Head of caudate nucleus (tissue), 42 donors: Measurements from ENCODE around the gene TGM2.

Experiments
- DNase-seq, 42 donors: peaks; one replicate each; pipeline versions ENCODE4 v3.0.0 to v3.0.0-alpha.2; 2020 to 2021; ENCODE audit warnings: mixed read lengths in 7 of 42
- intact Hi-C: fragments of 100-400 bp; cut with DNase I; formaldehyde crosslinking; loops from one replicate; pipeline ENCODE4 v1.15.0; 2022

The TGM2 gene

DNA sequence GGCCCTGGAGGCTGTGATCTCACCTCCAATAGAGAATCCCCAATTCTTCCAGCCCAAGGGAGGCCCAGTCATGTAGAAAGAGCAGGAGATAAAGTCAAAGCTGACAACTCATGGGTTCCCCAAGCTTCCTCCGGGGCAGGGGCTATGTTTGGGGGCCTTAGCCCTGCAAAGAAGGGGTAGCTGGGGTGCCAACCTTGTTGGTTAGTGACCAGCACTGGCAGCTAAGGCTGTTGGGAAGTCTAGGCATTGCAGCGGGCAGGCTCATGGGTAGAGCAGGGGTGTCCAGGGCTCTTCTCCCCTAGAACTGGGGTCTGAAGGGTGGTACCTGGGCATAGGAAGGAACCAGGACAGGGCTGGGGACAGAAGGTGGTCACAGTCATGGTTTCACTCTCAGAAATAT lies 36.4 kb downstream of the TGM2 start:
- intact Hi-C loops: no loop called here
- DNase-seq: peak in 1 of 42 donors; percentile 8

DNA sequence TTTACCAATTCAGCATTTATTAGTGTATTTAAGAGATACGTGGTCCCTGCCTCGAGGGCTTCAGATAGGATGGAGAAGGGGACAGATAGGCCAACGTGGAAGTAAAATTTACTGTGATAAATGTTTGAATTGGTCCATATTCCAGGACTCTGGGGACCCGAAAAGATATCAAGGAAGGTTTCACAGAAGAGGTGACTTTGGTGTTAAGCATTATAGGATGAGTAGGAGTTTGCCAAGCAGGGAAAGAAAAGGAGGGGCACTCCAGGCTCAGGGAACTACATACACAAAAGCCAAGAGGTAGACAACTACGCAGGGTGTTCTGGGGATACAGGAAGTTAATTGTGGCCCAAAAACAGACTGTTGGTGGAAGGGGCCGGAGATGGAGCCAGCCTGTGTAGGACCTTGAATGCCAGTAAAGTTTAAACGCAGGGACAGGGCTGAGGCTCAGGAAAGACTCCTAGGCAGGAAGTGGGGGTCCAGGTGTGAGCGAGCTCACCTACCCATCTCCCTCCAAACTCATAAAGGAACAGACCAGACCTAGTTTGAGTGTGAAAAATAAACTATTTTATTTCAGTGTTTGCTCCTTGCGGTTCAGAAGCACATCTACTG lies 37.0 kb downstream of the TGM2 start:
- DNase-seq: no peak
- intact Hi-C loops: no loop called here

DNA sequence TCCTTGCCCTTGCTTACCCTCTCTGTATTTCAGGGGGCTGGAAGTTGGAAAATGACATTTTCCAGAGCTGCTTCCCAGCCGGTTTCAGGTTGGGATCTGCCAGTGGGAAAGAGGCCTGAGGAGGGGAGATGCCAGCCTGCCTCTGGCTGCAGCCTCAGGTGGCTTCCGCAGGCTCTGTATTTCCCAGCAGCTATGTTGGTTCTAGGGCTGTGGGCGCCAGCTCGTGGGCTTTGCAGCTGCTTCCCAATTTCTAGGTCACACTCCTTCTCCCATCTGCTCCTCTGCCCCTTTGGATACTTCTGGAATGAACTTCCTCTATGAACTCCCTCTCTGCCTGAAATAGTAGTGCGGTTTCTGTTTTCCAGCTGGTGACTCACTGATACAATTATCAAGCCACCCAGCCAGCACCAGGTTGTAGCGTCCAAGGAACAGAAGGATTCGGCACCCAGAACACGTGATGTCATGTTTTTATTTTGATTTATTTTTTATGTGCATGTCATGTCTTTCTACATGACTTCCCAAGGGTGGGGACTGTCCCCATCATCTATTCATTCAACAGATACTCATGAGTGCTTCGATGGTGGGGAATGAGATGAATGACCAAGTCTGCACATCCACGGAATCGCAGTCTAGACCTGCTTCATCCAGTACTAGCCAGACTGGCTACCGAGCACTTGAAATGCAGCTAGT lies 38.0 kb downstream of the TGM2 start:
- intact Hi-C loops: no loop called here
- DNase-seq: peak in 2 of 42 donors; percentile 5 to 21

DNA sequence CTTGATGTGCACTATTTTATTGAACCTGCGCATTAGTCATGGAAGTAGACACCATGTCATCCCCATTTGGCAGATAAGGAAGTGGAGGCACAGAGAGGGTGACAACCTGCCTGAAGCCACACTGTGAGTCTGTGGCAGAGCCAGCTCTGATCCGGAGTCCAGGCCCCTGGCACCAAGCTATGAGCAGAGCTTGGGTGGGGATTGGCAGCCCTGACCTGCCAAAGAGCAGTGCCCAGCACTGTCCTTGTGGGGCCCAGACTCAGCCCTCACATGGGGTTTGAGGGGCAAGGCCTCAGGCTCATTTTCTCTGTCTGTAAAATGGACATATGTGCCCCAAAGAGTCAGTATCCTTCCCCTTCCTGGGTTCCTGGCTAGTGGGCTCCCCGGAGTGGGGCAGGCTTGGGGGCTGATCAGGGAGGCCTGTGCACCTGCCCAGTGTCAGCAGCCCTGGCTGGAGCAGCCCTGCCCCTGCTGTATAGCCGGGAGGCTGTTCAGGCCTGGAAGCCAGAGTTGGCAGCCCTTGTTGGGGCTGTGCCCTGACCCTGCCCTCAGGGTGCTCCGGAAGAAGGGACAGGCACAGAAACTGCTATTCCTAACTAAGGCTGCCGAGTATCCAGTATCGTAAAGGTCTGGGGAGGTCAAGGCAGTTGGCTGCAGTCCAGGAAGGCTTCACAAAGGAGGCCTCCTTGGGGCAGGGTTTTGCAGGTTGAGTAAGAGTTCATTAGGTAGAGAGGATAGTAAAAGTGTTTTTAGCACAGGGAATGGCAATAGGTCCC lies 38.7 kb downstream of the TGM2 start:
- DNase-seq: peak in 2 of 42 donors; percentile 4 to 12

DNA sequence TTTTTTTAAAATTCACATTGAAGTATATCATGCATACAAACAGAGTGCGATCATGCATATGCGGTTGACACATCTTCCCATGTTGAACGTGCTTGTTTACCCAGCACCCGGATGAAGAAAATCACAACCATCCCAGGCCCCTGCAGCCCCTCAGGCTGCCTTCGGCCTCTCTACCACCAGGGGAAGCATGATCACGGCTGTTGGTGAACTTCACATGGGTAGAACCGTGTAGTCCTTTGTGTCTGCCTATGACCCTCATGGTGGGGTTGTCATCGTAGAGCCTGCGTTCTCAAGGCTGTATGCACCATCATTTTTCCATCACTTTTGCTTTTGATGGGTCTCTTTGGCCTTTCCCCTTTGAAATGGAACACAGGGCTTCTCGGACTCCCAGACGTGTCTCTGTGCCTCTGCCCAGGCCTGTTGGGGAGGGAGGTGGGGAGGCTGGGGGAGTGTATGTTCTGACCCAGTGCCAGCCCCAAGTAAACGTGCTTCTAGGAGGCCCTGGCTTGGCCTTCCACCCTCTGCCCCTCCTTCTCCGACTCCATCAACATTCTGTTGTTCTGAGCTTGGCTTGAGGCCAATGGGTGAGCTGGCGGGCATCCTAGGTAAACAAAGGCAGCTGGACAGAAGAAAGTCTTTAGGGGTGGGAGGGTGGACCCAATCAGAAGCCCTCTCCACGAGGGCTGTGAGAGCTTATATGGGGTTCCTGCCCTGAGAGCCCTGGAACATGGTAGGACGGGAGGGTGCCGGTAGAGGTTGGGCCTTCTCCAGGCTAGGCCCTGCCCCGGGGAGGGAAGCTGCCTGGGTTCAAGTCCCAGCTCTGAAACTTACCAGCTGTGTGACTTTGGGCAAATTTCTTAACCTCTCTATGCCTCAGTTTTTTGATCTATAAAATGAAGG lies 39.7 kb downstream of the TGM2 start:
- DNase-seq: peak in 9 of 42 donors; percentile 9 to 35 (median 19)
- intact Hi-C loops: no loop called here

More for the DNA sequence above, 38.7 kb downstream of the TGM2 start:
- intact Hi-C loops: no loop called here

DNA sequence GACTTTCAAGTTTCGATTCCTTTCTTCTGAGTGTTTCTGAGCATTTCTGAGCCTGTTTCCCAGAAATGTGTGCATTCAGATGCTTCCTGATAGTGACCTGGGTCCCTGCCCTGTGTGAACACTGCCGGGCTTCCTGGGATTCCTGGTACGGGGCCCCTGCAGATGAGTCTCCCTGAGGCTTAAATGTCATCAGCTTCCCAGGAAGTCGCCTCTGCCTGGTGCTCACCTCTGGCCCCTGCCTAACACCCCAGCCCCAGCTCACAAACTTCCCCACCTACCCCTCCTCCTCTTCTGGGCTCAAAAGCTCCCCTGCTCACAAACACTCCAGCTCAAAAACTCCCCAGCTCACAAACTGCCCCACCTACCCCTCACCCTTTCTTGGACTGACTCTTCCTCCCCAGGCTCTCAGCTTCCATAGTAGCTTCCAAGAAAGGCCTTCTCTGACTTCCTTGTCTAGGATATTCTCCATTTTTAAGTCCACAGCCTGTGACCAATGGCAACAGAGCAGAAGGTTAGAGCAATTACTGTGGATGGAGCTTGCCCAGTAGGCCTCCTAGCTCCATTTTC lies 42.0 kb downstream of the TGM2 start:
- intact Hi-C loops: no loop called here
- peak in 5 of 42 donors; percentile 12 to 36 (median 21) for DNase-seq

DNA sequence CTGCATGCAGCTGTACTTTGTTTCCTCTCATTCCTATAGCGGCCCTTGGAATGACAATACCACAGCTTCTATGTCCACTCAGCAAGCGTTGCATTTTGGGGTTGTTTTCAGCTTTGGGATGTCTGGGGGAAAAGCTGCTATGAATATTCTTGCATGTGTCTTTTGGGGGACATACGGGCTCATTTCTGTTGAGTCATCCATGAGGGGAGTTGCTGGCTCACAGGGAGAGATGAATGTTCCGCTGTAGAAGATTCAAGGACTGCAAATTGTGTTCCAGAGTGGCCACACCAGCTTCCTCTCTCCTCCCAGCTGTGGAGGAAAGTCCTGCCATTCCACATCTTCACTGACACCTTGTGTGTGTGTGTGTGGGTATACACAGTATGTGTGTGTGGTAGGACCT lies 43.3 kb downstream of the TGM2 start:
- peak in 1 of 42 donors; percentile 1 for DNase-seq
- intact Hi-C loops: no loop called here

DNA sequence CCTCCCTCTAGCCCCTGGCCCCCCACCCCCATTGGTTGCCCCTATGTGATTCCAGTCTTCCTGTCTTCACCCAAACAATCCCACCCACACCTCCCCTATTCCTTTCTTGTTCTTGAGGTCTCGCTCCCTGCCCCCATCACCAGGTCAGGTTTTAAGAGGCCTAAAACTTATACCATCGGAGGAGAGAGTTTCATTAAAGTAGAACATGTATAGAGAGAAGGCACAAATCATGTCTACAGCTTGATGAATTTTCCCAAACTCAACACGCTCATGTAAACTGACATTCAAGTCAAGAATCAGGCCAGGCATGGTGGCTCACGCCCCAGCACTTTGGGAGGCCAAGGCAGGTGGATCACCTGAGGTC lies 44.5 kb downstream of the TGM2 start:
- intact Hi-C loops: no loop called here
- peak in 2 of 42 donors; percentile 0 to 12 for DNase-seq

DNA sequence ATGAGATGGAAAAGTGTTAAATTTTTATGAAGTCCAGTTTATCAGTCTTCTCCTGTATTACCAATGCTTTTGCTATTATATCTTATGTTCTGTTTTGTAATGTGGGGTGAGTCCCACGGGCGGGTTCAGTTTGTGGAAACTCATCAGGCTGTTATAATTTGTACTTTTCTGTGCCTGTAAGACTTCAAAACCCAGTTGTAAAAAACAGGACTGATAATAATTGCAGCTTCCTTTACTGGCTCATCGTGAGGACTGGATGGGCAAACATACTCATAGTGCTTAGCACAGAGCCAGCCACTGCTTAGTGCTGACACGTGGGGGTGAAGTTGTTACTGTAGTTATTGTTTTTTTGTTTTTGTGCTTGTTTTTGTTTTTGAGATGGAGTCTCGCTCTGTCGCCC lies 45.6 kb downstream of the TGM2 start:
- intact Hi-C loops: no loop called here
- DNase-seq: peak in 3 of 42 donors; percentile 1 to 15 (median 8)

DNA sequence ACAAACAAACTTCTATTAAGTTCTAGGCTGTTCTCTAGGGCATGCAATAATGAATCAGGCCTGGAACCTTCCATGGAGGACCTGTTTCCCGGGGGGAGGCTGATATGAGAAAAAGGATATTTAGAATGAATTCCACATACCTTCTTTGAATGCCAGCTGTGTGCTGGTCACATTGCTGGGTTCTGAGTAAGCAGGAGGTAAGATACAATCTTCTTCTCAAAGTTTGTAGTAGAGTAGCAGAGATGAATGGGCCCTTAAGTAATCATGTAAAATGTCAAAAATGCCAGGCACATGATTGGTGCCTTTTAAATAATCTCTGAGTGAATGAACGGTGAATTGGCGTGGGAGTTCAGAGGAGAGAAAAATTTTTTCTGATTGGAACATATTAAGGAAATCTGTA lies 47.4 kb downstream of the TGM2 start:
- intact Hi-C loops: no loop called here
- peak in 2 of 42 donors; percentile 2 to 7 for DNase-seq

DNA sequence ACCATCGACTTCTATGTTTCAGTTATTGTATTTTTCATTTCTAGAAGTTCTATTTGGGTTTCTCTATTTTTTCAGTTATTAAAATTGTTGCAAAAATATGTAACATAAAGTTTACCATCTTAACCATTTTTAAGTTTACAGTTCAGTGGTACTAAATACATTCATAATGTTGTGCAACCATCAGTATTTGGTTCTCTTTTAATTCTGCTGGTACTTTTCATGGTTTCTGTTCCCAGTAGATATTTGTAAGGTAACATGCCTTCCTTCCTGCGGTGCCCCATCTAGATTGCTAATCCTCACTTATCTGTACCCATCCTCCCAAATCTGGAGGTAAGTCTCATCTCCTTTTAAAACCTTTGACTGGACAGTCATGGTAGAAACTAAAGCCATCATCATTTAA lies 47.9 kb downstream of the TGM2 start:
- intact Hi-C loops: no loop called here
- no peak for DNase-seq

DNA sequence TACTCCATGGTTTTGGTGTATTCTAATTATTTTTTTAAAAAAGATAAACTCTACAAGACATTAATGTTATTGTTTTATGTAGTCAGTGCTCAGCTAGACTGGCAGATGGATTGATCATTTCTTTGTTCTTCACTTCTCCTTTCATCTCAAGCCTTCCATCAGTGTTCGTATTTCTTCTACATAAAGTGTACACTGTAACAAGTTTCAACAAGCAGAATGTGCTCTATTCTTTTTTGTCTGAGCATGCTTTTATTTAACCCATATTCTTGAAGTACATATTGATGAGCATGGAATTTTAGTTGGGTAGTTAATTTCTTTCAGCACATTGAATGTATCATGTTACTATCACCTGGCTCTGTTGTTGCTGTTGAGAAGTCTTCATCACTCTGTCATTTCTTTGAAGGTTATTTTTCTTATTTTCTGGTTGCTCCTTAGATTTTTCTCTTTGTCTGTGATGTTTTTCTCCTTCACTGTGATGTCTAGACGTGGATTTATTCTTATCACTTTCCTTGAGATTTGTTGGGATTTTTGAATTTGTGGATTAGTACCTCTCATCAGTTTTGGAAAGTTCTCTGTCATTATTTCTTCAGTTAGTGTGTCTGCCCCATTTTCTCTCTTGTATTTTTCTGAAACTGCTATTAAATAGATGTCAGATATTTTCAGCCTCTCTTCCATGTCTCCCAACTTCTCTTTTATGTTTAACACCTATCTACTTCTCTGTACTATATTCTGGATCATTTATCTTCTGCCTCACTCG lies 48.5 kb downstream of the TGM2 start:
- intact Hi-C loops: no loop called here
- no peak for DNase-seq

DNA sequence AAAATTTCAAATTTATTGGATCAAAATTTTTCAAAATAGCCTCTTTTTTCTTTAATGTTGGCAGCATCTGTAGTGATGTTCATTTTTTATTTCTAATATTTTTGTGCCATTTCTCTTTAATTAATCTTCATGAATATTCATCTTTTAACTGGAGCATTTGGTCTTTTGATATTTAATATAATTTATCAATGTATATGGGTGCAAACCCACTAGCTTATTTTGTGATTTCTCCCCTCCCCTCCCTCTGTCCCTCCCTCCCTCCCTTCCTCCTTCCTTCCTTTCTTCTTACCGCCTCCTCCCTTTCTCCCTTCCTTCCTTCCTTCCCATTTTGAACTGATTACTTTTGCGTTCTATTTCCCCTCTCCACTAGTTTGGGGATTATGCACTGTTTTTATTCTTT lies 49.2 kb downstream of the TGM2 start:
- intact Hi-C loops: no loop called here
- DNase-seq: no peak

DNA sequence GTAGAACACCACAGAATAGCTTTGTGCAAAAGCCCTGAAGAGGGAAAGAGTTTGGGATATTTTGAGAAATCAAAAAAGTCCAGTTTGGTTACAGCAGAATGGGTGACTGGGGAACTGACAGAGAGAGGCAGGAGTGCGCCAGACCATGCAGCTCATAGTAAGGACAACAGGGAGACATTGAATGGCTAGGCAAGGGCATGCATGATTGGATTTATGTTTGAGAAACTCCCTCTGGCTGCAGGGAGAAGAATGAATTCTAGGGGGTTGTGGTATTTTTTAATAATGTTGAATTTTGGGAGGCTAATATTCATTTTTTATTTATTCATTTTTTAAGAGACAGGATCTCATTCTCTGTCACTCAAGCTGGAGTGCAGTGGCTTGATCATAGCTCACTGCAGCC lies 49.9 kb downstream of the TGM2 start:
- intact Hi-C loops: no loop called here

DNA sequence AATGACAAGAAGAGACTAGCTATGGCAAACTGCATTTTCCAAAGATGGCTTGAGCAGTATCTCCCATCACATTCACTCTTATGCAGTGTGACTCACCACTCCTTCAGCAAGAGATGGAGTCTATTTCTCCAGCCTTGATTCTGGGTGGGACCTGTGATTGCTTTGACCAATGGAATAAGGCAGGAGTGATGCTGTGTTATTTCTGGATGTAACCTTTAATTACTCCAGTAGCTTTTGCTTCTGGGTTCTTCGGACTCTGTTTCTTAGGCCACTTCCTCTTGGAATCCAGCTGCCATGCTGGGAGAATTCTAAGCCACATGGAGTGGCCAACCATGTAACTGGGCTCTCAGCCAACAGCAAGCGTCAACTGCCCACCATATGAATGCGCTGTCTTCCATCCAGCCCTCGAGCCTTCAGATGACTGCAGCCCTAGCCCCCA lies 50.7 kb downstream of the TGM2 start:
- DNase-seq: peak in 2 of 42 donors; percentile 6 to 20
- intact Hi-C loops: no loop called here

More for the DNA sequence above, 49.9 kb downstream of the TGM2 start:
- DNase-seq: peak in 3 of 42 donors; percentile 2 to 23 (median 8)

DNA sequence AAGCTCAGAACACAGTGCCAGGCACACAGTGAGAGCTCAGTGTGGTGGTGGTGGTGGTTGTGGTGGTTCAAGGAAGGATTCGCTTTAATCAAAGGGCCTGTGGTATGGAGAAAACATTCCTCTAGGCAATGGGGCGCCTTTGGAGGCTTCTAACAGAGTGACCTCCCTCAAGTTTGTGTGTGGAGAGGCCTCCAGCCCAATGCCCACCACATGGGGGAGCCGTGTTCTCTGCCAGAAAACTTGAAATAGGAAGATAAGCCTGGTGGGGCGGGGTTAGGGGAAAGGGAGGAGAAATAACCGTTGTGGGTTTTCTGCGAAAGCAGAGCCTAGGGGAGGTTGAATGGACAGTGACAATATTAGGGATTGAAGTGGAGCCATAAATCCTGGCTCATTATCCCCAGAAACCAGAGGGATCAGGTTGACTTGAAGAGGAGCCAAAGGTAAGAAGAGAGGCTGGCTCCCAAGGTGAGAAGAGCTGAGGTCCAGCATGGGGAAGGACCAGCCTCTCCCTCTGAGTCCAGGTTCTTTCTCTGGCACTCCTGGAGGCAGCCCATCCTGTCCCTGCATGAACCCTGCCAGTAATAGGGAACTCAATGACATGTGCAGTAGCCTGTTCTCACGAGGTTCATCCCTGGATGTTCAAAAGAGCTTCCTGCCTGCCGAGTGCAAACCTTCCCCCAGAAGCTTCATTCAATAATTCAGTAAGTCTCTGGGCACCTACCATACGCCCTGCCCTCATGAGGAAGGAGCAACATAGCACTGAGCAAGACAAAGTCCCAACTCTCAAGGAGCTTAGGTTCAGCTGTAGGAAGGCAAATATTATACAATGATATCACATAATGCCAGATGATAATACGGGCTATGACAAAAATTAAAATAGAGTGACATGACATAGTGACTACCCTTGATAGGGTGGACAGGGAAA lies 51.4 kb downstream of the TGM2 start:
- intact Hi-C loops: no loop called here
- peak in 5 of 42 donors; percentile 4 to 38 (median 26) for DNase-seq

DNA sequence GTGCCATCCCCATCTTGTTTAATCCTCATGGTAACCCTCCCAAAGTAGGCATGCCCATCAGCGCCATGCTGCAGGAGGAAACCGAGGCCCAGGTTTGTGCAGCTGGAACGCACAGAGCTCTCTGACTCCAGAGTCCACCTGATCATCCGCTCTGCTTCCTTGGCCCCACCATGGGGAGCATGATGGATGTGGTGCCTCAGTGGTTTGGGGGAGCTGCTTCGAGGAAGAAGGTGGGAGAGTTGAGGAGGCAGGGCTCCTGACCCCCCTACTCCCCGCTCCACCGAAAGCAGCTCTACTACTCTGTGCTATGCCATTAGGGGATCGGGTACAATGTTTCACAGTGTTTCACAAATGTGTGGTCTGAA lies 52.2 kb downstream of the TGM2 start:
- DNase-seq: peak in 1 of 42 donors; percentile 13
- intact Hi-C loops: no loop called here
